Vagina (tissue), 2 donors: ENCODE results near the gene HSBP1L1.

Experiments used
- POLR2AphosphoS5 ChIP-seq, 2 donors: sonication (generic); formaldehyde crosslinking; IDR thresholded peaks; one replicate each; pipeline ENCODE4 v1.9.0; 2017; ENCODE audit warnings: antibody characterized with exemption in 2 of 2, mild to moderate bottlenecking in 2 of 2, low read depth in 1 of 2; ENCODE audit not compliant: insufficient read depth in 1 of 2
- TF ChIP-seq, protein P1 (sequence below), 3 experiments: fragments of 450-650 bp in 2 of 3; fragments of 200-600 bp in 1 of 3; sonication (generic) in 1 of 3; IDR thresholded peaks; one replicate each; pipeline ENCODE4 v1.5.1; 2017 to 2019; ENCODE audit warnings: antibody characterized with exemption in 3 of 3, mild to moderate bottlenecking in 2 of 3, moderate library complexity in 2 of 3

DNA sequence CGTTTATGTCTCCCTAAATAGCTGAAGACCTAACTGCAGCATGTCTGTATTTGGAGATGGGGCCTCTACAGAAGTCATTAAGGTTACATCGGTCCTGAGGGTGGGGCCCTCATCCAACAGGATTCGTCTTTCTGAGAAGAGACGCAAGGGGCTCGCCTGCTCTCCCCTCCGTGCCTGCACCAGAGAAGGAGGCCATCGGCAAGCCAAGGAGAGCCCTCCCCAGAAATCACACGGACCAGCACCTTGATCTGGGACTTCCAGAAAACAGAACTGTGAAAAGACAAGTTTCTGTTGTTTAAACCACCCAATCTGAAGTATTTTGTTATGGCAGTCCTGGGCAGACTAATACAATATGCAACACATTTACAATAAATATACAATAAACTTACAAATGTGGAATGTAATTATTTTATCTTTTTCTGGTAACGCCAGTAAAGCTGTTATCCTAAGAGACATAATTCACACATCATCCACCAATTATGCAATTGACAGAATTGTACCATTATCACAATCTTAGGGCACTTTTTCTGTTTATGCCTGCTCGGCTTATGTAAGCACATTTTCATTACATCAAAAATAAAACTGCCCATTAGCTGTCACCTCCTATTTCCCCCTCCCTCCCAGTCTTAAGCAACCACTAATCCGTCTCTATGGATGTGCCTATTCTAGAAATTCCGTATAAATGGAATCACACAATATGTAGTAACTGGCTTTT is 6.1 kb downstream of the HSBP1L1 start:
- TF ChIP-seq, protein P1, sequence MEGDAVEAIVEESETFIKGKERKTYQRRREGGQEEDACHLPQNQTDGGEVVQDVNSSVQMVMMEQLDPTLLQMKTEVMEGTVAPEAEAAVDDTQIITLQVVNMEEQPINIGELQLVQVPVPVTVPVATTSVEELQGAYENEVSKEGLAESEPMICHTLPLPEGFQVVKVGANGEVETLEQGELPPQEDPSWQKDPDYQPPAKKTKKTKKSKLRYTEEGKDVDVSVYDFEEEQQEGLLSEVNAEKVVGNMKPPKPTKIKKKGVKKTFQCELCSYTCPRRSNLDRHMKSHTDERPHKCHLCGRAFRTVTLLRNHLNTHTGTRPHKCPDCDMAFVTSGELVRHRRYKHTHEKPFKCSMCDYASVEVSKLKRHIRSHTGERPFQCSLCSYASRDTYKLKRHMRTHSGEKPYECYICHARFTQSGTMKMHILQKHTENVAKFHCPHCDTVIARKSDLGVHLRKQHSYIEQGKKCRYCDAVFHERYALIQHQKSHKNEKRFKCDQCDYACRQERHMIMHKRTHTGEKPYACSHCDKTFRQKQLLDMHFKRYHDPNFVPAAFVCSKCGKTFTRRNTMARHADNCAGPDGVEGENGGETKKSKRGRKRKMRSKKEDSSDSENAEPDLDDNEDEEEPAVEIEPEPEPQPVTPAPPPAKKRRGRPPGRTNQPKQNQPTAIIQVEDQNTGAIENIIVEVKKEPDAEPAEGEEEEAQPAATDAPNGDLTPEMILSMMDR (IDR thresholded peaks at IDR 0.05), result no peak
- TF ChIP-seq POLR2AphosphoS5 (IDR thresholded peaks at IDR 0.05; ENCODE audit: insufficient read depth in 1 of 2, low read depth in 1 of 2), result no peak
